SU-DHL-6 (cell line): Measurements from ENCODE around the gene DLG2.

Experiments used
- CTCF ChIP-seq: fragments of 200-600 bp; sonication (generic); IDR thresholded peaks from one replicate; pipeline ENCODE4 v1.5.1; 2017; ENCODE audit warnings: antibody characterized with exemption, mild to moderate bottlenecking, low read length, moderate library complexity; ENCODE audit not compliant: insufficient read depth, poor library complexity, severe bottlenecking
- EZH2phosphoT487 ChIP-seq: fragments of 200-600 bp; sonication (generic), shearing (Covaris generic); conservative IDR thresholded peaks from 2 replicates; pipeline ENCODE4 v1.6.1; 2018; ENCODE audit warnings: mild to moderate bottlenecking, antibody characterized with exemption, low read length, moderate library complexity, mixed read lengths

- TF ChIP-seq CTCF (no peak), EZH2phosphoT487 (no peak)
Observed at GRCh38 chr11:83569134-83569805, 2057.9 kb downstream of the DLG2 start.
